ENCODE results near the gene HSD17B11.
"Not testable (repeated sequence)": the region's sequence is repeated elsewhere in the genome, so short reads cannot be mapped to it uniquely, and the experiment has no call there.

The HSD17B11 gene

DNA sequence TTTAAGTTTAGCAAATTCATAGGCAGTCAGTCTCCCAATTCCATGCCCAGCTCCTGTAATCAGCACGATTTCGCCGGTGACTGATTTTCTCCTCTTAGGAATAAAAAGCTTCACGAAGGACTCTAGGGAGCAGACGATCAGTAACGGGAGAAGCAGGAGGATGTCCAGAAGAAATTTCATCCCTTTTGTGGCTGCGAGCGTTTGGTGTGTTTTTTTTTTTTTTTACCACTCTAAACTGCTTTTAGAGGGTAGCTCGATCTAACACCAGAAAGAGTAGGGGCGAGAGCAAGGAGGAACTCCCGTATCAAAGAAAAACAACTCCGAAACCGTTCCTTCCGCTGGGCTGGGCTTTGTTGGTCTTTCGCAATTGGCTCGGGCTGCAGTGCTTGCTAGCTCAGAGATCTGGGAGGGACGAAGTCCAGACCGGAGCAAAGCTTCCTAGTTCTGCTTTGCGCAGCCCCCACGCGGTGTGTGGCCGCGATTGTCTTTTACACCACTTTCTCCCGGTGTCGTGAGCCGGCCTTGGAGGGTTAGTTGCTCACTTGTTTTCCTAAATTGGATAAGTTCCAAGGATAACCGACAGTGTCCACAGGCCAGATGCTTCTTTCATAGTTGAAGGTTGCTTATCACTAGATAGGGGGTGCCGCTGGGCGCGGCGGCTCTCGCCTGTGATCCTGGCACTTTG is at the start of gene HSD17B11:
TSS of gene HSD17B11 (minus strand) at position 298 of the 685 bp plus-strand sequence. CDS start at position 180, 118 bp downstream.
- DNase-seq = peak; percentile 19 to 91 (median 82)

- no peak for DNase-seq
Observed at GRCh38 chr4:87433342-87433741, 42.4 kb upstream of the HSD17B11 start.

GRCh38 chr4:87430038-87430437 is 39.0 kb upstream of the HSD17B11 start:
- no peak for DNase-seq

DNA sequence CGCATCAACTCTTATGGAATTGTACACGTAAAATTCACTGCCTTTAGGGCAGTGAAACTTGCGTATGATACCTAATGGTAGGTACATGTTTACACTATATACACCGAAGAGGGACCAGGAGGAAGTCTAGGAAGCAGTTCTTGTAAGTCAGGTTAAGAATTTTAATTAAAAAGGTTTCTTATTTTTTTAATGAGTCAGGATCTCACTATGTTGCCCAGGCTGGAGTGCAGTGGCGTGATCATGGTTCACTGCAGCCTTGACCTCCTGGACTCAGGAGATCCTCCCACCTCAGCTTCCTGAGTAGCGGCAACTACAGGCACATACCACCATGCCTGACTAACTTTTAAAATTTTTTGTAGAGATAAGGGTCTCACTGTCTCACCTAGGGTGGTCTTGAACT is 38.0 kb upstream of the HSD17B11 start:
- no peak for DNase-seq

DNA sequence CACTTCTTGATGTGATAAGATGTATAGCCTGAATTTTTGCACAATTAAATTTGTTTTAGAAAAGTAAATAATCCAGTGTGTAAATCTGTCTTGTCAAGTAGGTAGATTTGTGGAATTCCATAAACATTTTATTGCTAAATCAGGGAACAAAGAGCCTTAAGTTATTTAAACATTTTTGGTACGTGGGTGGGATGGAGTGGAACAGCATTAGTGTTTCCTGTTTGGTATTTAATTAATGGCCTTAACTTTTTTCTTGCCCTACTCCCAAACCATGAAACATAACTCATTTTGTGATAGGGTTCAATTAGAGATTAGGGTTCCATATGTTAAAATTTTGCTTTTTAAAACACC is 36.5 kb upstream of the HSD17B11 start:
- no peak for DNase-seq

GRCh38 chr4:87426865-87427517 is 36.0 kb upstream of the HSD17B11 start:
- DNase-seq = no peak

DNA sequence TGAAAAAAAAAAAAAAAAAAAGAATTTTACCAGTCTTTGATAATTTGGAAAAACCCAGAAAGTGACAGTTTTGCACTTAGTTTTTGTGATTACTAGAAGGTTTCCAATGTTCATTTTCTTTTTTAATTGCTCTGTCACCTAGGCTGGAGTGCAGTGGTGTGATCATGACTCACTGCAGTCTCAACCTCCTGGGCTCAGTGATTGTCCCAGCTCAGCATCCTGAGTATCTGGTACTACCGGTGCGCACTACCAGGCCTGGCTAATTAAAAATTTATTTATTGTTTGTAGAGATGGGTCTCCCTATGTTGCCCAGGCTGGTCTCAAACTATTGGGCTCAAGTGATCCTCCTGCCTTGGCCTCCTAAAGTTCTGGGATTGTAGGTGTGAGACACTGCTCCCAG is 34.7 kb upstream of the HSD17B11 start:
- DNase-seq = no peak

DNA sequence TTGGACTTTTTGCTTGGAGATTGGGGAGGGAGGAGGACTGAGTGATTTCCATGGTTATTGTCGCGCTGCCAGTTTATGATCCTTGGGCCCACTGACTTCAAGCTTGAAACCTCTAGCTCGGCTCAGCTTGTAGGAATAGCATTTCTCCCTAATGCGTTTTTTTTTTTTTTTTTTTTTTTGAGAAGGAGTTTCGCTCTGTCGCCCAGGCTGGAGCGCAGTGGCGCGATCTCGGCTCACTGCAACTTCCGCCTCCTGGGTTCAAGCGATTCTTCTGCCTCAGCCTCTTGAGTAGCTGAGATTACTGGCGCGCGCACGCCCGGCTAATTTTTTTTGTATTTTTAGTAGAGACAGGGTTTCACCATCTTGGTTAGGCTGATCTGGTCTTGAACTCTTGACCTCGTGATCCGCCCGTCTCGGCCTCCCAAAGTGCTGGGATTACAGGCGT is 33.1 kb upstream of the HSD17B11 start:
- not testable (repeated sequence) for DNase-seq

DNA sequence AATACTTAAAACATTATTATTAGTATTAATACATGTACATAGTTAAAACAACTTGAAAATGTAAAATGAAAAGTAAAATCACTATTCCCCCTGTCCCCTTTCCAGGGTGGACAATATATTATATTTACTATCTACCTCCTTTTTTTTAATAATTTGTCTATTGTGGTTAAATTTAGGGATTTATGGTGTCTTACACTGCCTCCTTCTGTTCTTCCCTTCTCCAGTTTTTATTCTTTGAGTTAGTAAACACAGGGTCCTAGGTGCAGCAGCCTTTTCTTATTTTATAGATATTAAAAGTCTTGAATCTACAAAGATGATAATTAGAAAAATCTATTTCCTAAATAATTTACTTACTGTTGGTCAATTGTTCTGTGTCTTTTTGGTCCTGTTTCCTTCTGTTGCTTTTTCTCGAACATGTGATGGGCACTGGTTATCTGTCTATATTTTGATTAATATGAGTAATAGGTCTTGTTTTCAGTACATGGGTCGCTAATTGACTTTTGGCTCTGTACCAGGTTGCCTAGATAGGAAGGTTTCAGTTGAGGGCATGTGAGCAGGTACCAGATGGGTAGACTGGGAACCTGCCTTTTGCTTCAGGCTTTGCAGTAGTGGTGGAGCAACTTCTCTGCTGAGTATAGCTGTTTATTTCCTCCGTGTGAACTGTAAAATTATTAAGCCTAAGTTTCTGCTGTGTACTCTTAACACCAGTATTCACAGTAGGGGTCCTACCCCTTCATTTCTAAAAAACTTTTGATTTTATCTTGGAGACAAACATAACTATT is 32.5 kb upstream of the HSD17B11 start:
- peak in 1 of 14 donors; percentile 28 for DNase-seq

DNA sequence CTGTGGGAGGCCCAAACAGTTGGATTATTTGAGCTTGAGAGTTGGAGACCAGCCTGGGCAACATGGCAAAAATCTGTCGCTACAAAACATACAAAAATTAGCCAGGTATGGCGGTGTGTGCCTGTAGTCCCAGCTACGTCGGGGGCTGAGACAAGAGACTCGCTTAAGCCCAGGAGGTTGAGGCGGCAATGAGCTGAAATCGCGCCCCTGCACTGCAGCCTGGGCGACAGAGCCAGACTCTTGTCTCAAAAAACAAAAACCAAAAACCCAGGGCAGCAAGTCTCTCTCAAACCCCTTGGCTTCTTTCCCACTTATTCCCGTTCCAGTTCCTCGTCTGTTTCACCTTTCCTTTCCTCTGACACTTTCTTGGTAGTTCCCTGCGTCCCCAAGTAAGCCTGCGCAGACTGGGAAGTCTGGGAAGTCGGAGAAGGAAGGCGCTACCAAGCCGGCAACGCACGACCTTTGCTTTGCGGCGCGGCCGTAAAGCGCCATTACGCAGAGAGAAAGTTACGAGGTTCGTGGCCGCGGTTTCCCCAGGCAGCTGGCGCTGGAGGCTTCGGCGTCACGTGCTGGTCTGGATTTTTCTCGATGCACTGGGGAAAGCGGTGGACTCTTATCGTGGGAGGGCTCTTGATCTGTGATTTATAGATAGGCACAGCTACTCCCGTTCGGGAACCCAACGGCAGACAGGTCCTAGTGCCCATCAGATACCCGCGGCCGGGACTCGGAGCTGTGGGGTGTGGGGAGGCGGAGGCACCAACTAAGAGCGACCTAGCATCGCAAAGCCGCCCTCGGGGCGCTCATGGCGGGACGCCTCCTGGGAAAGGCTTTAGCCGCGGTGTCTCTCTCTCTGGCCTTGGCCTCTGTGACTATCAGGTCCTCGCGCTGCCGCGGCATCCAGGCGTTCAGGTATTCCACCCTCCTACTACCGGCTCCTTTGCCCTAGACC is 31.4 kb upstream of the HSD17B11 start, which contains the start of gene NUDT9:
TSS of gene NUDT9 (plus strand) at position 470 of the 949 bp plus-strand sequence. CDS start at position 803, 333 bp downstream.
- peak; percentile 44 to 94 (median 90) for DNase-seq

- DNase-seq = no peak
Observed at GRCh38 chr4:87420276-87420830, 29.4 kb upstream of the HSD17B11 start.

DNA sequence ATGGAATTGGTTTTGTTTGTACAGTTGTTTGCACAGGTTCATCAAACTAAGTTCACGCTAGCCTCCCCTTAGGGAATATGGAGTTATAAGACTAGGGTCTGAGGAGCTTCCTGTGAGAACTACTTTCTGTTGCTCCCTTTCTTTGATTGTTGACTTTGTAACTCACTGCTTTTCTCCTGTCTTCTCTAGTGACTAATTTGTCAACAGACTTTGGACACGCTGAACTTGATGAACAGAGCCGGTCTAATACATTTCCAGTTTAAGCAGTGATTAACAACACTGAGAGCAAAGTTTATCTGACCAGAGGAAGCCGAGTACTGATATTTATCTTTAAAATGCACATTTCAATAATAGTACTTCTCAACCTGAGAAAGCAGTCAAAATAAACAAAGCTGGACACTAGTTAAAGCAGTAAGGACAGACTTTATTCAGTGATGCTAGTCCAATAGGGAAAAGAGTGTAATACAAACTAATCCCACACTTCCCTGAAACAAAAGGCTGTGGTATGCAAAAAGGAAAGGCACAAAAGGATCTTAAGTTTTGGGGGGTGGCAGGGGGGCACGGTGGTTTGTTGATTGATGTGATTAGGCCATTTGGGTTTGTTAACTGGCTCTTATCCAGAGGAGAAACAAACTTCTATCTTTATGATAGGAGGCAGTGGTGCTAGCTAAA is 28.7 kb upstream of the HSD17B11 start:
- no peak for DNase-seq

DNA sequence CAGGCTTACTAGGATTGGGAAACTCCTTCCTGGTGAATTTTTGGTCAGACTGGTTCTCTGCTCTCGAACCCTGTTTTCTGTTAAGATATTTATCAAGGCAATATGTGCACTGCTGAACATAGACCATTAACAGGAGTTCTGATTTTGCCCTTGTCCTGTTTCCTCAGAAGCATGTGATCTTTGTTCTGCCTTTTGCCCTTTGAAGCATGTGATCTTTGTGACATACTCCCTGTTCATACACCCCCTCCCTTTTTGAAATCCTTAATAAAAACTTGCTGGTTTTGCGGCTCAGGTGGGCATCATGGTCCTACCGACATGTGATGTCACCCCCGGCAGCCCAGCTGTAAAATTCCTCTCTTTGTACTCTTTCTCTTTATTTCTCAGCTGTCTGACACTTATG is 27.4 kb upstream of the HSD17B11 start:
- not testable (repeated sequence) for DNase-seq

DNA sequence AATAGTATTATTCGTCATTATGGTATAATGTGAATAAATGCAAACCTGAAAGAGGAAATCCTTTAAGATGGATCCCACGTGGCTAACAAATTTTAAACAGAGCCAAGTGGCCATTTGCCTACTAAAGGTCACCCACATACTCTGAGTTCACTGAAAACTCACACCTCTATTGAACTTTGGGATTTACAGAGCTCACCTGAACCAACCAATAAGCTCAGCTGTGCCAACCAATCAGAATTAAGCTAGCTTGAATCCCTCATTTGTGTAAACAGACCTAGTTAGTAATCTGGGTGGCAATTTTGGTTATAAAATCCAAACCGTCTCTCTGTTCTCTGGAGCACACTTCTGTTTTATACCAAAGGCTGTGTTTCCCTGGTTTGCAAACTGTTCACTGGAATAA is 26.0 kb upstream of the HSD17B11 start:
- DNase-seq = no peak

GRCh38 chr4:87414816-87415215 is 23.8 kb upstream of the HSD17B11 start:
- DNase-seq = no peak

DNA sequence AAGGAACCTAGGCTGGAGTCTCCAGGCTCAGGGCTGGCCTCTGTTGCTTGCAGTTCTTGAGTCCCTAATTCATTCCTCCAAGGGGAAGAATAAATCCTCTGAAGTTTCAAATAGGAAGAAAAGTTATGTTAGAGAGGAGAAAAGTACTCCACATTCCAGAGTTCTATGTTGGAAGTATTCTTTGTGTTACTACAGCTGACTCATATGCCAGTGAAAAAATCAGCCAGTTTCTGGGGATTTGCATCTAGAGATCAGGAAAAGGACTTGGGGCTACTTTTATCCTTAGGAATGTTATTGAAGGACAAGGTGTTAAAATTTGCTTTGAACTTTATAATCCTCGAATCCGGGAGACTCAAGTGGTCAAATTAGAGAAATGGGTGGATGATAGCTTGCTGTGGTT is 19.7 kb upstream of the HSD17B11 start:
- no peak for DNase-seq

GRCh38 chr4:87410157-87410556 is 19.2 kb upstream of the HSD17B11 start:
- no peak for DNase-seq

- DNase-seq = no peak
Observed at GRCh38 chr4:87409420-87409939, 18.5 kb upstream of the HSD17B11 start.

- not testable (repeated sequence) for DNase-seq
Observed at GRCh38 chr4:87406902-87407301, 15.9 kb upstream of the HSD17B11 start.

DNA sequence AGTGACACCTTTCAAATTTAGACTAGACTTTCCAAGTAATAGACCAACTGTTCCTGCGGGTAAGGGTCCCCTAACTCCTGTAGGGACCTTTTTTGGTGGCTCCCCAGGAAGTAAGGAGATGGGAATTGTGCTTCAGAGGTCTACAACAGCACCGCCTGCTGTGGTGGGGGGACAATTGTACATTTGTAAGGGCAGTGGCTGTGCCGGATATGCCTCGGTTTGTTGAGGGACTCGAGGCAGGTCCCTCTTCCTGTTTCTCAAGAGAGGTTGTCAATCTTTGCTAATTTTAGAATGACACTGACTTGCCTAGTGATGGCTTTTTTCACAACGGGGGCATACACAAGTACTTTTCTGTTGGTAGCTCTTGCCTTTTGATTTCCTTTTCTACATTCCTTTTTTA is 15.5 kb upstream of the HSD17B11 start:
- no peak for DNase-seq
